CD4-positive, alpha-beta T cell treated with Interleukin-1 beta for 1 hour (primary cell): ENCODE measurements around the gene NBPF3.
A peak's percentile ranks its signal among the peaks of the same experiment; 100 is the strongest.
"Not testable (repeated sequence)": the region's sequence is repeated elsewhere in the genome, so short reads cannot be mapped to it uniquely, and the experiment has no call there.

Source experiments
- DNase-seq, 2 donors: peaks; one replicate each; pipeline ENCODE4 v3.0.0-alpha.2; 2020 to 2022

NBPF3 gene

DNA sequence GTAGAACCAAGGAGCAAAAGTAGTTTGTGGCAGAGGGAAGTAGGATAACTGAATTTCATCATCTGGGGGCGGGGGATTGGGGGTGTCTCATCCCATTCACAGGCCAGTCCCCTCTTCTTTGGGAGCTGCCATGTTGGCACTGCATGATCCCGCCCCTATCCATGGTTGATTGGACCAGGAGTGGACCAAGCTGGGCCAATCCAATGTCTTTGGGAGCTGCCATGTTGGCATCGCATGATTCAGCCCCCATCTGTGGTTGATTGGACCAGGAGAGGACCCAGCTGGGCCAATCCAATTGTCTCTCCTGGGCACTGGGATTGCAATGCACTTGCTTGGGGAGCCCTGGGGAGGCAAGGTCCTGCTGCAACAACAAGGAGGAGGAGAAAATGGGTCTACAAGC, 56.9 kb downstream of the NBPF3 start:
- no peak for DNase-seq

DNA sequence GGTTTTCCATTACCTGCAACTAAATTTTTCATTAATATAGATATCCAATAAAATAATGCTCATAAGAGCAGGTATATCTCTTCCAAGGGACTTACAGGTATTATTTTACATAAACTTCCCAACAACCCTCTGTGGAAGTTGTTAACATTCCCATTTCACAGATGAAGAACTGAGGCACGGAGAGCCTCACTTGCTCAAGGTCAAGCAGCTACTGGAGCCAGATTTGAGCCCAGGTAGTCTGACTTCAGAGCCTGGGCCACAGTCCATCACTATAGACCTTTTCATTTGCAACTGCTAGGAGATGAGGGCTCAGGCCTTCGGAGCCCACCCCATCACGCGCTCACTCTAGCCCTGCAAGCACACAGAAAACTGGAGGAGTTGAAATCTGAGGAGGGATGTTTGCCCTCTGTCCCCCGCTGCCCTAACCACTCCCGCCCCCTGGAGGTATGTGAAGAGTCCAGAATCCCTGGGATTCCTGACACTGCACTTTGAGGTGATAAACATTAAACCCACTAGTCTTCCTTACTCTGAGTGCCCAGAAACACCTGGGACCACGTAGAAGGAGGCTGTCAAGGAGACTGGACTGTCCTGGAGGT, 57.6 kb downstream of the NBPF3 start:
- no peak for DNase-seq

DNA sequence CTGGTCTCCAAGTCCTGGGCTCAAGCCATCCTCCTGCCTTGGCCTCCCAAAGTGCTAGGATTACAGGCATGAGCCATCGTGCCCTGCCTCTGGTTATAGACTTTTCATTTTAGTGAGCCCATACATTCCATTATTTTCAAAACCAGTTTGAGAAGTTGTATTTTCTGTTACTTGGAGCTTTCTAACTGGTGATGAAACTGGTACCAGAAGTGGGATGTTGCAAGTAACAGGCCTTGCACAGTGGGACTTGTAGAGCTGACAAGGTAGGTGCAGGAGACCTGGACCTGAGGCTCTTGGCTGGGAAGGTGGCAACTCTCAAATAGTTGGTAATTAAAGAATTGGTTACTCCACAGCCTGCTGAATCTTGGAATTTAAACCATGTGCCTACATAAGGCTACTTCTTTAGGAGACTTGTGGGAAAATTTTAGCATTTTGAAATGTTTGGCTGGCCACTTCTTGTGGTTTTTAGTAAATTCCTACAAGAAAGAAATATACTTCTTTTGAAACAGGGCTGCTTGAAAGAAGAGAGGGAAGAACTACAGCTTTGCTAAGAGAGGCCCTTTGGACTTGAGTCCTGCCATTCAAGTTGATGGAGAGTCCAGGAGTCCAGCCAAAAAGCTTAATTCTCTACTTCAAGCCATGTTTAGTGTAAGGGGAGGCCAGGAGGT, 59.5 kb downstream of the NBPF3 start:
- DNase-seq: no peak

DNA sequence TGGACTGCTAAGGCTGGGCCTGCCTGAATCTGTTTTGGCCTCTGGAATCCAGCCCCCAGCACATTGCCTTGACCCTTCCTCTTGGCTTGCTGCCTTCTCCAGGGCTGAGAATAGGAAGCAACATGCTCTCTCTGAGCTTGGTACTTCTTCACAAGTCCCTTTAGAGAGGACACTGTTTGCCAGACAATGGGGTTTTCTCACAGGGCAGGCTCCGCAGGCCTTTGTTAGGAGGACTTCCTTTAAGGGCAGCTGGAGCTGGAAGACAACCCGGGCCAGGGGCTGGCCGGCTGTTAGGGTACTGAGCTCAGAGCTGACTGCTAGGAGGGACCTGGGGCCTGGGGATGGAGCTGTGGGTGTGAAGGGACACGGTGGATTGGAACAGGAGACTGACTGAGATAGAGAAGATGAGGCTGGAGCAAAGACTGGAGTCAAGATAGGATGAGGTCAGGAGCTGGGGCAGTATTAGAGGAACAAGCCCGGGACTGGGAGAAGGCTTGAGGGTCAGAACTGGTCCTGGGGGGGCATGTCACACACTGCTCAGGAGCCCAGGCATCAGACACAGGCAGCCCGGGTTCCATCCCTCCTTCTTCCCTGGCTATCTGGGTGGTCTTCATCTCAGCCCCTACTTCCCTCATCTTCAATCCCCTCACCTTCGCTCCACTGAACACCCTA, 63.9 kb downstream of the NBPF3 start:
- DNase-seq: no peak

DNA sequence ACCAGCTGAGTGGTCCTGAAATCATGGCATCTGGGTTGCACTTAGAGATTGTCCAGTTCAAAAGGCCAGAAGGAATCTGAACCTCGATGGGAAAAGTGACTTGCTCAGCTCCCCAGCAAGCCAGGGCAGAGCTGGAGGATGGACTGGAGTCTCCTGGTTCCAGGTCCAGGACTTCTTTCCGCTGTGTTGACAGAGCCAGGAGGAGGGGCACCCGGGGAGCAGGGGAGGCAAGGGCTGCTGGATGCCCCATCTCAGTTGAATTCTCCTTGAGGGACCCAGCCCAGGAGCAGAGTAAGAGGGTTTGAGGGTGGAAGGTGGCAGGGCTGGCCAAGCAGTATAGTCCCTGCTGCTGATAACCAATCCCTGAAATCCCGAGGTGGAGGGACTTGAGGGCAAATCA, 66.9 kb downstream of the NBPF3 start:
- DNase-seq: no peak

DNA sequence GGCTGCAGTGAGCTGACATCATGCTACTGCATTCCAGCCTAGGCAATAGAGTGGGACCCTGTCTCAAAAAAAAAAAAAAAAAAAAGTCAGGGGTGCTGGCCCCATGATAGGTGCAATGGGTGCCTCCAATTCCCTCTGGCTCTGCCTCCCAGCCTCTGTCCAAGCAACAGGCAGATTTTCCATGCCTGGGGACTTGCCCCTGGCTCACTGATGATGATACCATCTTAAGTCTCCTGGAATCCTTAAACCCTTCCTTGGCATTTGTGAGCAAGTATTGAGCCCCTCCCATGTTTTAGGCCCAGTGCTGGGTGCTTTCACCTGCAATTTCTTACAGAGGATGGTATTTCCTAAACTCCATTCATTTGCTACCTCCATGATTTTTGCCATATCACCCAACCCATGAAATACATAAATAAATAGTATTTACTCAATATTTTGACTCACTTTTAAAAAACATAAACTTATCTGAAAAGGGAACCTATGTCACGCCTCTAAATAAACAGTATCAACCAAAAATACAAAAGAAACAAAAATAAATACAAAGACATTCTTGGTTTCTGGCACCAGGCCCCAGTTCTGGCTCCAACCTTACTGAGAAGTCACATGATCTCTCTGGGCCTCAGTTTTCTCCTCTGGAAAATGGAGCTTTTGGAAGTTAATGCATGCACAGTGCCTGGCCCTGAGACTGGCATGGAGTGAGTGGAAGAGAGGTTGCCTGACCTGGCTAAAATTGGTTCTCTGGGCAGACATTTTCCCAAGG, 67.8 kb downstream of the NBPF3 start:
- DNase-seq: no peak

DNA sequence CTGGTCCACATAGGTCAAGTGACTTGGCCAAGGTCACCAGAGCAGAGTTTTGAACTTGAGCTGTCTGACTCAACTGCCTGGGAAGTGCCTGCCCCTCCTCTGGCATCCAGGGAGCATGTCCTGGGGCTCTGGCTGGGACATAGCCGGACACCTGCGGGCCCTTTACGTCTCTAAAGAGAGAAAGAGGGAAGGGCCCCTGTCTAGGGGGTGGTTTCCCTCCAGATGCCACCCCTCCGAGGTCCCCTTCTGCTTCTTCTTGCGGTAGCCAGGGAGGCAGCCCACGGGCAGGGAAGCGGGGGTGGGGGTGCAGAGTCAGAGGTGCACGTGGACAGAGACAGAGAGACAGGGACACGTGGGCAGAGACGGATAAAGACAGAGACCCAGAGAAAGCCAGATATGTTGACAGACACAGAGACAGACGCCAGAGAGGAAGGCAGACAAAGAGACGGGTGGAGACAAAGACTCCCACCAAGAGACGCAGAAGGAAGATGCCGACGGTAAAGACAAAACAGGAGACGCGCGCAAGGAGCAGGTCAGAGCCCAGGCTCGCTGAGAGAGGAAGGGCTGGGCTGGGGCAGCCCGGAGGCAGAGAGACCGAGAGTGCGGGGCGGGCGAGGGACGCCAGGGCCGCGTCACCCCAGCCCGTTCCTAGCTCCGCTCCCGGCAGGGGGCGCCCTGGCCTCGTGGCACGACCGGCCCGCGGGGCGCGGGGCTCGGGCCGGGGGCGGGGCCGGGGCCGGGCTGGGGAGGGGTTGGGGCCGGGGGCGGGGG, 68.8 kb downstream of the NBPF3 start:
- peak; percentile 48 to 51 for DNase-seq

DNA sequence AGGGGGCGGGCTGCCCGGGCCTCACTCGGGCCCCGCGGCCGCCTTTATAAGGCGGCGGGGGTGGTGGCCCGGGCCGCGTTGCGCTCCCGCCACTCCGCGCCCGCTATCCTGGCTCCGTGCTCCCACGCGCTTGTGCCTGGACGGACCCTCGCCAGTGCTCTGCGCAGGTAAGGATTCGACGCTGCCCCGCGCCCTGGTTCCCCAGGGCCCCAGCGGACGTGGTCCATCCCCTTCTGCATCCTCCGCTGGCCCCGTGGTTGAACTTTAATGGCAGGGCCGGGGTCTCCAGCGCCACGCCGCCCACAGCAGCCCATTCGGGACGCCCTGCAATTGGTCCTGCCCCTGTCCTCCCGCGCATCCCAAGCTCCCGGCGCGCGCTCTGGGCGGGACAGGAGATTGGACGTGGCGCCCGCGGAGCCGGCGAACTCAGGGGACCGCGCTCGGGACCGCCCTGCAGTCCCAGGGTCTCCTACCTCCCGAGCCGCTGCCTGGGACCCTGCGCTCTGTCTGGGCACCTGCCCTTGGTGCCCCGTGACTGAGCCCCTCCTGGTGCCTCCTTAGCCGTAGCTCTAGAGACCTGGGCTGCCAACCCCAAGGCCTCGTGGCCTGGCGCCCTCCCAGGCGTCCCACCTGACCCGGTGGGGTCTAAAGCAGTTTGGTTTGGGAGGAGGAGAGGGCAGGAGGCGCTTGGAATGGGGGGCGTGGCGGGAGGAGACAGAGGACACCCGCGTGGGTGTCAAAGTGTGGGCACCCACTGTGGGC, 69.6 kb downstream of the NBPF3 start, which contains the start of gene ALPL:
Gene ALPL (plus strand): TSS at position 73 of the 762 bp plus-strand sequence. CDS start 44,659 bp downstream, outside the sequence.
- DNase-seq: no peak

DNA sequence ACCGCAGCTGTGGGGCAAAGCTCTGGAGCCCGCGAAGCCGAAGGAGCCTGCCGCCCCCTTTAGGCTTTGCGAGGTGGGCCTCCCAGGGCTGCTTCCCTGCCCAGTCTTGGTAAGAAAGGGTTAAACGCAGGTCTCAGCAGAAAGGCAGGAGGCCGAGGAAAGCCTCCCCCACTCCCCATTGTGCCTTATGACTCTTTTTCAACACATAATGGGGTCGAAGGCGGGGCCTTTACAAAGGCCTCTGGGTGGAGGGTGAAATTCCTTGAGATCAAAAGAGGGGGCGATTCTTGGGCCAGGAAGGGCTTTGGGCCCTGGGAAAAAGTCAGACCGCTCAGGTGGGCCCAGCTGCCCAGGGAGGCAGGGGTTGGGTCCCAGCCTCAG, 70.2 kb downstream of the NBPF3 start:
- no peak for DNase-seq

DNA sequence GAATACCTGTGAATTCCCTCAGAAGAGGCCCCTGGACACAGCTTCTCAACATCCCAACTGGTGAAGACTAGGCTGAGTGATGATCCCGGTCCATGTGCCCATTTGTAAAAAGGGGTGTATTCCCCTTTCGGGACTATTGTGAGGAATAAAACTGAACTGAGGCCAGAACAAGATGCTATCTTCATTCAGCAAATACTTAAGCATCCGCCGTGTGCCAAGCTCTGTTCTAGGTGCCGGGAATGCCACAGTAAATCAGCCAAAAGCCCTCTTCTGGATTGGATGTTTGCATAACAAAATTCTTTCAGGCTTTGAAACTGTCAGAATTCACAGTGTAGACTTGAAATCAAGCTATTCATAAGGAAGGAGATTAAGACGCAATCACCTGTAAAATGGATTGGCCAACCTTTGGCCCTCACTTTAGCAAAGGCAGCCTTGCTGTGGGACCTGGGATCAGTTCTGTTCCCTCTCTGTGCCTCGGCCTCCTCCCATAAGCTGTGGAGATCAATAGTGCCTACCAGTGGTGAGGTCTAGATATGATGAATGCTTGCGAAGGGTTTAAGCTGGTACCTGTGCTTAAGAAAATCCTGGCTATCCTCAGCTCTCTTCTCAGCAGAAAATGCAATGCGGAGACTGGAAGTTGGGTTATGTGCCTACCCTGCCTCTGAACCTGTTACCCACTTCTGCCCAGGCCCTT, 71.1 kb downstream of the NBPF3 start:
- DNase-seq: no peak

DNA sequence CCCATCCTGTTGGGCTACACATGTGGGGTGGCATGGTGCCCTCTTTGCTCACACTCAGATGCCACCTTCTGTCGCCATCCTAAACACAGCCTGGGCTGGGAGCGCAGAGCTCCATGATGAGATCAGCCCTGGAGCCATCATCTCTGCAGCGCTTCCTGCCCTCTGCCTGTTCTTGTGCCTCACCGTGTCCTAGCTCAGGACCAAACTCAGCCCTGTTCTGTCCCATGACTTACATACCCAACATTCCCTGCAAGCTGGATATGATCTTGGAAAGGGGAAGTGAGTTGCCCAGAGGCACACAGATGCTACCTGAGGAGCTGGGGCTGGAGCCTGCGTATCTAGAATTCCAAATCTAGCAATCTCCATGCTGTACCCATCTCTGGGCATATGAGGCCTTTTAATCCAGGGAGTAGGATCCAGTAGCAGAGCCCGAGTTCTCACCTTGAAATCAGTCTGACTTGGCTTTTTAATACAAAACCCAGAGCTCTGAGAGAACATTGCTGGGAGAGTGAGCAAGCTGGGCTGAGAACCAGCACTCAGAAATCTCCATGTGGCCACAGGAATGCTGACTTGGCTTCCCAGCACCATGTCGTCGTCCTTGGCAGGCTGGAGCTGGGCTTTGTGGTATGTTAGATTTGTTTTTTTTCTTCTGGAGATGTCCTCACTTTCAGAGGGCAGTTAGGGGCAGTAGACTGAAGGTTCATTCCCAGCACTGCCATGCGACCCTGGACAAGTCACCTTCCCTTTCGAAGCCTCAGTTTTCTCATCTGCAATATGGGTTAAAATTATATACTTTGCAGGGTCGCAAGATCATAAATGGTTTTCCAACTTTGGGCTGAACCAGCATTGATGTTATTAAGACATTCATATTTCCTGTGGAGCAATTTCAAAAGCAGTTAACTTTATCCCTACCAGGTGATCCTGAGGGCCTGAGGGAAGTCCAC, 71.9 kb downstream of the NBPF3 start:
- no peak for DNase-seq

DNA sequence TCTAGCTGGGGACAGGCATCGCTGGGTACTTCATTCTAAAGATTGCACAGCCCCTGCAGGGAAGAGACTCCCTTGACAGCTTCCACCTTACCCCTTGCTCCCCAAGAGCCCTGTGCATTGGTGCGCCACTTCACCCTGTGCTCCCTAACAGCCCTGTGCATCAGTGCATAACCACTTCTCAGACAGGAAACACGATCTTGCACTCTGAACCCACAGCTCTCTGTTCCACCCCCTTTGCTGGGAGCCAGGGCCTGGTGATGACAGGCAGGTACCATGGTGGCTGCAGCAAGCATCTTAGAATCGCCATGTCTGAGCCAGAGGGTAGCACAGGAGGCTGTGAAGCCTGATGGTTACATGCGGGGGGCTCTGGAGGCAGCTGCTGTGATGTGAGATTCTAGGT, 74.3 kb downstream of the NBPF3 start:
- no peak for DNase-seq

DNA sequence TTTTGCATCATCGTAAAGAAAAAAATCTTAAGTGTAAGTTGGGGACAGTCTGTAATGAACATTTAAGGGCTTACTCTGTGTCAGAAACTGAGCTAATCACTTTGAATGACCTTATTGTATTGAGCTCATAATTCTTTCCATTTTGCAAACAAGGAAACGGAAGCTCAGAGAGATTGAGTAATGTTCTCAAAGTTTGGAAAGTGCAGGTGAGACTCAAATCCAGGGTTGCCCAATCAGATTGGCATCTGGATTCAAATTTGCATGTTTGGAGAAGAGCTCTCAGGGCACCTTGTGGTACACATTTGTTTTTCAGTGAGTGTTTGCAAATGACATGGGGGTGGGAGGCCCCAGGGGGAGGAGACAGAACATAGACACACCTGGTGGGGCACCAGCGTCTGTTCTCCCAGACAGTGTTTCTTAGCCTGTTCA, 77.2 kb downstream of the NBPF3 start:
- DNase-seq: no peak

DNA sequence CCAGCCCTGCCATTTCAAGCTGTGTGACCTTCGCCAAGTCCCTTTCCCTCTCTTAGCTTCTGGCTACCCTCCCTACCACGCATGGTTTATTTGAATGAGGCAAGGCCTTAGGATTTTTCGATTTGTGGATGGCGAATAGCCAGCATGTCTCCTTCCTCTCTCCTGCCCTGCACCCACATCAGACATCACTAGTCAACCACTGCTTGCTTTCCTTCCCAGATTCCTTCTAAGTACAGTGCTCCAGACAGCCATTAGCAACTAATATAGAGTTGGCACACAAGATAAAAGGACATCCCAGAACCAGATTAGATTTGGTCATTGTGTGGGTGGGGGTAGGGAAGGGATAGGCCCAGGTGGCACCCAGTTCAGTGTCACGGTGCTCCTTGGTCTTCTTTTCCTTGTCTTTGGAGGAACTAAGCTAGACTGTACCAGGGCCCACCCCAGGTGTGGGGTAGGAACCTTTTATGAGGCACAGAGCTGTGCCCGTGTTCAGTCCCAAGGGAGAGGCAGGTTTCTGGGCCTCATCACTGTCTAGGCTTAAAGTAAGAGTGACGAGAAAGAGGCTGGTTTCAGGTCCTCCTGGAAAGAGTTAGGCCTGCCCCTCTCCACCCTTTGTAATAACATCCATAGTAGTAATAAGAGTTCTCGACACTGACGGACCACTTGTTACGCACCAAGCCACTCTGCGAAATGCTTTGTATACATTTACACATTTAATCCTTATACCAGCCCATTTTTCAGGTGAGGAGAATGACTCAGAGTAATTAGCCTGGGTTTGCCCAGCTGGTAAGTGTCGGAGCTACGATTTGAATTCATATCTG, 77.9 kb downstream of the NBPF3 start:
- peak in 1 of 2 donors; percentile 44 for DNase-seq

DNA sequence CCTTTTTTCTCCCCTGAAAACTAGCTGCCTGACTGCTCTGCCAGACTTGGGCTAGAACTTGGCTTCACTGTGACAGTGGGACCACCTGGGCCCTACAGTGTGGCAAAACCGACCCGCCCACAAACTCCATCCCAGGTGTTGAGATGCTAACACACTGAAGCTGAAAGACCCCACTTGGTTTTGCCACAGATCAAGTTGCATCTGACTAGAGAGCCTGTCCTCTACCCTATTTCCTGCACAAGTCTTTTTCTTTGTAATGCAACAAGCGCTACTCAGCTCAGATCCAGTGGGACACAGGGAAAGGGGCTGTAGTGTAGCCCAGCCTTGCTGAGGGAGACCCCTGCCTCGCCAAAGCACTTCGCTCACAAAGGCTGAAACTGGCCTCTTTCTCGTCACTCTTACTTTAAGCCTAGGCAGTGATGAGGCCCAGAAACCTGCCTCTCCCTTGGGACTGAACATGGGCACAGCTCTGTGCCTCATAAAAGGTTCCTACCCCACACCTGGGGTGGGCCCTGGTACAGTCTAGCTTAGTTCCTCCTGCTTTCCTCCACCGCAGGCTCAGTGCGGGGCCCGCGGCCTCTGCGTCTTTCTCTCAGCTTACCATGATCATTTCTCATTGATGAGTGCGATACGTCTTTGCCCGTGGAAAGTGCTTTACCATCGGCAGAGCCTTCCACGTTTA, 79.0 kb downstream of the NBPF3 start:
- DNase-seq: peak in 1 of 2 donors; percentile 46

DNA sequence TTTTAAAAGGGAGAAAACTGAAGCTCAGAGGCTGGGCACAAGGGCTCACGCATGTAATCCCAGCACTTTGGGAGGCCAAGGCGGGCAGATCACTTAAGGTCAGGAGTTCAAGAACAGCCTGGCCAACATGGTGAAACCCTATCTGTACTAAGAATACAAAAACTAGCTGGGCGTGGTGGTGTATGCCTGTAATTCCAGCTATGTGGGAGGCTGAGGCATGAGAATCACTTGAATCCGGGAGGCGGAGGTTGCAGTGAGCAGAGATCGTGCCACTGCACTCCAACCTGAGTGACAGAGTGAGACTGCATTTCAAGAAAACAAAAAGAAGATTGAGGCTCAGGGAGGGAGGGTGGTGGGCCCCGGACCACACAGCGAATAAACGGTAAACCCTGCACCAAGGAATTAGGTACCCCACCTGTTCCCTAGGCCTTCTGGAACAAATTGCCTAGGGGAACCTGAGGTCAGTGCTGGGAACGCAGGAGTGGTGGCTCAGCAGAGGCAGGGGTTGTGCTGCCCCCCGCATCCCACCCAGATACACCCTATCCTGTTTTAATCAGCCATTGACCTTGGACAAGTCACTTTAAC, 79.6 kb downstream of the NBPF3 start:
- DNase-seq: not testable (repeated sequence)

DNA sequence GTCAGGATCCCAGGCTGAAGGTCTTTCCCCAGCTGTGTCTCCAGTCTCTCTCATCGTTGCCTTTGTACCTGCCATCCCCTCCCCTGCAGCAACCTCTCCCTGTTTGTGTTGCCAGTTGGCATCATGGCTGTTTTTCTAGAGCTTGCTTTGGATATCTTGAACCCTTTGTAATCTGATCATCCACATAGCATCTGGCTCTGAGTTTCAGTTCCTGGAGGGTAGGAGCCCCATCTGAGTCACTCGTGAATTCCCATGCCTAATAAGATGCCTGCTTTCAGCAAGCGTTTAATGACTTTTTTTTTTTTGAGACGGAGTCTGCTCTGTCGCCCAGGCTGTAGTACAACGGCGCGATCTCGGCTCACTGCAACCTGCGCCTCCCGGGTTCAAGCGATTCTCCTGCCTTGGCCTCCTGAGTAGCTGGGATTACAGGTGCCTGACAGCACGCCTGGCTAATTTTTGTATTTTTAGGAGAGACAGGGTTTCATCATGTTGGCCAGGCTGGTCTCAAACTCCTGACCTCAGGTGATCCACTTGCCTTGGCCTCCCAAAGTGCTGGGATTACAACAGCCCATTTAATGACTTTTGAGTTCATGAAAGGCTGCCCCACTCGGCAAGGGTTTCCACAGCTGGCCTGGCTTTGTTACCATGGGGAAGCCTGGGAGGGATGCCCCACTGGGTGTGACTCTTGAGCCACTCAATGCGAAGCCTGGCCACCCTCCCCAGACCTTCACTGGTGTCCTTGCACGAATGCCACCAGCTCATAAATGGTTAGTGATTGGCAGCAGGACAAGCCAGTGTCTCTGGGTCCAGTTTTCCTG, 81.2 kb downstream of the NBPF3 start:
- DNase-seq: no peak
